Neuronal stem cell (in vitro differentiated cells): ENCODE measurements around the gene DLG2.

ENCODE experiments used
- DNase-seq: peaks from one replicate; pipeline ENCODE4 v3.0.0-alpha.2; 2013; ENCODE audit warnings: low spot score
- H2AFZ ChIP-seq: one replicate; pipeline ENCODE4 v1.6.1; 2013; ENCODE audit warnings: mild to moderate bottlenecking, low read length, inconsistent platforms
- H2AK5ac ChIP-seq: 2 replicates; pipeline ENCODE4 v1.6.1; 2013; ENCODE audit warnings: low read depth, mild to moderate bottlenecking, inconsistent platforms, low read length, moderate library complexity, mixed read lengths
- H2BK120ac ChIP-seq: 2 replicates; pipeline ENCODE4 v1.6.1; 2013; ENCODE audit warnings: low read depth, mild to moderate bottlenecking, inconsistent platforms, low read length, moderate library complexity, mixed read lengths
- H2BK12ac ChIP-seq: one replicate; pipeline ENCODE4 v1.6.1; 2013; ENCODE audit warnings: low read length, inconsistent platforms
- H2BK15ac ChIP-seq: 2 replicates; pipeline ENCODE4 v1.6.1; 2013; ENCODE audit warnings: mild to moderate bottlenecking, low read length, inconsistent platforms, mixed read lengths
- H2BK5ac ChIP-seq: one replicate; pipeline ENCODE4 v1.6.1; 2013; ENCODE audit warnings: inconsistent platforms, mild to moderate bottlenecking, low read length, moderate library complexity
- H3K14ac ChIP-seq: one replicate; pipeline ENCODE4 v1.6.1; 2013; ENCODE audit warnings: low read length, inconsistent platforms
- H3K18ac ChIP-seq: 2 replicates; pipeline ENCODE4 v1.6.1; 2013; ENCODE audit warnings: low read length, inconsistent platforms
- H3K23ac ChIP-seq: 2 replicates; pipeline ENCODE4 v1.6.1; 2013; ENCODE audit warnings: low read depth, mild to moderate bottlenecking, mixed read lengths, low read length, inconsistent platforms; ENCODE audit not compliant: poor library complexity
- H3K27ac ChIP-seq: replicated peaks from 3 replicates; pipeline ENCODE4 v1.5.1; 2013; ENCODE audit warnings: low read length, inconsistent platforms
- H3K27me3 ChIP-seq, 3 experiments: 2 replicates each; pipeline ENCODE4 v1.6.1; 2013; ENCODE audit warnings: low read length in 3 of 3, mild to moderate bottlenecking in 2 of 3, inconsistent platforms in 1 of 3, low read depth in 1 of 3, mixed read lengths in 1 of 3, moderate library complexity in 1 of 3; ENCODE audit not compliant: control insufficient read depth in 3 of 3, insufficient read depth in 3 of 3
- H3K36me3 ChIP-seq, 2 donors: replicated peaks in 1 of 2; 2 replicates each; pipeline ENCODE4 v1.6.1; 2013; ENCODE audit warnings: low read length in 2 of 2; ENCODE audit not compliant: control insufficient read depth in 2 of 2, insufficient read depth in 2 of 2
- H3K4ac ChIP-seq: 2 replicates; pipeline ENCODE4 v1.6.1; 2013; ENCODE audit warnings: inconsistent platforms, mild to moderate bottlenecking, low read length, moderate library complexity
- H3K4me1 ChIP-seq, 2 donors: 1 replicate in 1 of 2; 2 replicates in 1 of 2; pipeline ENCODE4 v1.6.1; 2013; ENCODE audit warnings: low read length in 2 of 2, low read depth in 1 of 2; ENCODE audit not compliant: control insufficient read depth in 2 of 2, insufficient read depth in 1 of 2
- H3K4me2 ChIP-seq: one replicate; pipeline ENCODE4 v1.6.1; 2013; ENCODE audit warnings: mild to moderate bottlenecking, low read length, inconsistent platforms; ENCODE audit not compliant: insufficient read depth, poor library complexity, severe bottlenecking
- H3K4me3 ChIP-seq, 2 donors: 2 replicates each; pipeline ENCODE4 v1.5.1; 2013; ENCODE audit warnings: low read length in 2 of 2, mild to moderate bottlenecking in 2 of 2, inconsistent platforms in 1 of 2, moderate library complexity in 1 of 2
- H3K79me1 ChIP-seq: one replicate; pipeline ENCODE4 v1.6.1; 2013; ENCODE audit warnings: low read depth, mild to moderate bottlenecking, inconsistent platforms, low read length, moderate library complexity
- H3K9ac ChIP-seq: one replicate; pipeline ENCODE4 v1.6.1; 2013; ENCODE audit warnings: mild to moderate bottlenecking, low read depth, low read length, inconsistent platforms; ENCODE audit not compliant: poor library complexity
- H3K9me3 ChIP-seq, 2 donors: replicated peaks in 1 of 2; 2 replicates each; pipeline versions ENCODE3 to v1.6.1; 2013; ENCODE audit warnings: low read length in 2 of 2, mild to moderate bottlenecking in 2 of 2, inconsistent platforms in 1 of 2, low read depth in 1 of 2, mixed read lengths in 1 of 2, moderate library complexity in 1 of 2; ENCODE audit not compliant: control insufficient read depth in 2 of 2, insufficient read depth in 1 of 2
- H4K8ac ChIP-seq: one replicate; pipeline ENCODE4 v1.6.1; 2013; ENCODE audit warnings: low read depth, mild to moderate bottlenecking, inconsistent platforms, low read length, moderate library complexity
- H4K91ac ChIP-seq: one replicate; pipeline ENCODE4 v1.6.1; 2013; ENCODE audit warnings: low read length, low read depth, mild to moderate bottlenecking, inconsistent platforms; ENCODE audit not compliant: poor library complexity
- WGBS, 2 donors: extraction: QIAGEN DNeasy Blood & Tissue Kit; methylation state at CpG; one replicate each; pipeline ENCODE4 v1.1.7; 2013; ENCODE audit warnings: missing lambda C conversion rate in 2 of 2, mixed read lengths in 1 of 2; ENCODE audit not compliant: insufficient read length in 2 of 2, insufficient replicate concordance in 1 of 2; ENCODE audit errors: extremely low coverage in 2 of 2; 5-methylcytosine and 5-hydroxymethylcytosine counted together

DLG2 gene

GRCh38 chr11:84105148-84105547, 1522.0 kb downstream of the DLG2 start:
- Histone ChIP-seq H4K91ac (no peak overlapping the region), H2BK15ac (no peak overlapping the region), H3K27ac (no peak overlapping the region), H3K14ac (no peak overlapping the region), H2BK5ac (no peak overlapping the region), H3K36me3 (no peaks in the 10 kb centered on the region), H3K4me3 (no peak overlapping the region), H3K4me1 (peaks cover 5 to 21% of the 10 kb centered on the region in 2 donors), H2BK120ac (no peak overlapping the region), H3K79me1 (no peaks in the 10 kb centered on the region), H3K18ac (no peak overlapping the region), H2BK12ac (no peak overlapping the region), H4K8ac (no peak overlapping the region), H3K9ac (no peak overlapping the region), H3K4me2 (no peak overlapping the region), H3K9me3 (no peaks in the 10 kb centered on the region), H3K23ac (no peak overlapping the region), H3K4ac (no peak overlapping the region), H2AK5ac (no peak overlapping the region), H3K27me3 (peaks cover 0 to 12% (median 0%) of the 10 kb centered on the region in 3 experiments), H2AFZ (no peak overlapping the region)
- no CpG with 5 or more reads among the region's 3 CpGs for WGBS, 2 donors
- DNase-seq = no peak

- no peaks in the 10 kb centered on the region for H3K9me3 ChIP-seq
- peaks cover 0 to 10% (median 0%) of the 10 kb centered on the region in 3 experiments for H3K27me3 ChIP-seq
- no peak overlapping the region for H3K14ac ChIP-seq
- H2BK15ac ChIP-seq = no peak overlapping the region
- no peak overlapping the region for H2AK5ac ChIP-seq
- H3K4me3 ChIP-seq = no peak overlapping the region
- no peaks in the 10 kb centered on the region for H3K36me3 ChIP-seq
- no peak overlapping the region for H3K23ac ChIP-seq
- no peak overlapping the region for H4K8ac ChIP-seq
- peaks cover 5 to 21% of the 10 kb centered on the region in 2 donors for H3K4me1 ChIP-seq
- no peak overlapping the region for H3K4ac ChIP-seq
- DNase-seq = peak; percentile 61
- H3K9ac ChIP-seq = no peak overlapping the region
- no CpG with 5 or more reads among the region's 1 CpG for WGBS, 2 donors
- H2BK120ac ChIP-seq = no peak overlapping the region
- H3K4me2 ChIP-seq = no peak overlapping the region
- H3K18ac ChIP-seq = no peak overlapping the region
- H3K27ac ChIP-seq = no peak overlapping the region
- no peak overlapping the region for H2BK5ac ChIP-seq
- peak overlapping the region; percentile 65 for H2AFZ ChIP-seq
- H4K91ac ChIP-seq = no peak overlapping the region
- no peak overlapping the region for H2BK12ac ChIP-seq
- H3K79me1 ChIP-seq = no peaks in the 10 kb centered on the region
Observed at GRCh38 chr11:84103096-84103495, 1524.0 kb downstream of the DLG2 start.

- H2AFZ ChIP-seq = no peak overlapping the region
- no CpG with 5 or more reads among the region's 3 CpGs for WGBS, 2 donors
- no peak overlapping the region for H3K4me2 ChIP-seq
- no peak overlapping the region for H2BK120ac ChIP-seq
- H2BK12ac ChIP-seq = no peak overlapping the region
- no peak overlapping the region for H3K9ac ChIP-seq
- no peak overlapping the region for H2AK5ac ChIP-seq
- no peak overlapping the region for H3K14ac ChIP-seq
- no peaks in the 10 kb centered on the region for H3K36me3 ChIP-seq
- no peak overlapping the region for H3K4ac ChIP-seq
- no peaks in the 10 kb centered on the region for H3K9me3 ChIP-seq
- no peak overlapping the region for H3K4me3 ChIP-seq
- no peak overlapping the region for H2BK5ac ChIP-seq
- no peaks in the 10 kb centered on the region for H3K79me1 ChIP-seq
- H2BK15ac ChIP-seq = no peak overlapping the region
- no peak overlapping the region for H3K27ac ChIP-seq
- H4K8ac ChIP-seq = no peak overlapping the region
- peaks cover 0 to 8% of the 10 kb centered on the region in 2 donors for H3K4me1 ChIP-seq
- peaks cover 0 to 12% (median 0%) of the 10 kb centered on the region in 3 experiments for H3K27me3 ChIP-seq
- H3K18ac ChIP-seq = no peak overlapping the region
- no peak overlapping the region for H4K91ac ChIP-seq
- H3K23ac ChIP-seq = no peak overlapping the region
- DNase-seq = no peak
Observed at GRCh38 chr11:84097186-84097585, 1530.0 kb downstream of the DLG2 start.

- Histone ChIP-seq H3K4ac (no peak overlapping the region), H3K79me1 (no peaks in the 10 kb centered on the region), H3K9me3 (no peaks in the 10 kb centered on the region), H4K91ac (no peak overlapping the region), H3K4me2 (no peak overlapping the region), H3K27me3 (no peaks in the 10 kb centered on the region), H3K4me3 (no peak overlapping the region), H3K18ac (no peak overlapping the region), H3K9ac (peak overlapping the region; percentile 70), H3K27ac (no peak overlapping the region), H3K36me3 (no peaks in the 10 kb centered on the region), H2AFZ (peak overlapping the region; percentile 19), H3K14ac (no peak overlapping the region), H2BK120ac (no peak overlapping the region), H2BK12ac (no peak overlapping the region), H3K4me1 (no peaks in the 10 kb centered on the region), H2BK15ac (no peak overlapping the region), H4K8ac (no peak overlapping the region), H2BK5ac (no peak overlapping the region), H3K23ac (no peak overlapping the region), H2AK5ac (no peak overlapping the region)
- no peak for DNase-seq
- no CpG with 5 or more reads among the region's 7 CpGs for WGBS, 2 donors
Observed at GRCh38 chr11:84091212-84091986, 1535.7 kb downstream of the DLG2 start.
